ENCODE measurements around the gene ALOX15B. TPM values are rescaled to one million over a fixed set of nuclear protein-coding genes. Genes with fewer than 3 reads are reported as not detected.
A peak's percentile ranks its signal among the peaks of the same experiment; 100 is the strongest.

Gene ALOX15B
- total RNA-seq, 1 donor, result under 0.01 TPM

DNA sequence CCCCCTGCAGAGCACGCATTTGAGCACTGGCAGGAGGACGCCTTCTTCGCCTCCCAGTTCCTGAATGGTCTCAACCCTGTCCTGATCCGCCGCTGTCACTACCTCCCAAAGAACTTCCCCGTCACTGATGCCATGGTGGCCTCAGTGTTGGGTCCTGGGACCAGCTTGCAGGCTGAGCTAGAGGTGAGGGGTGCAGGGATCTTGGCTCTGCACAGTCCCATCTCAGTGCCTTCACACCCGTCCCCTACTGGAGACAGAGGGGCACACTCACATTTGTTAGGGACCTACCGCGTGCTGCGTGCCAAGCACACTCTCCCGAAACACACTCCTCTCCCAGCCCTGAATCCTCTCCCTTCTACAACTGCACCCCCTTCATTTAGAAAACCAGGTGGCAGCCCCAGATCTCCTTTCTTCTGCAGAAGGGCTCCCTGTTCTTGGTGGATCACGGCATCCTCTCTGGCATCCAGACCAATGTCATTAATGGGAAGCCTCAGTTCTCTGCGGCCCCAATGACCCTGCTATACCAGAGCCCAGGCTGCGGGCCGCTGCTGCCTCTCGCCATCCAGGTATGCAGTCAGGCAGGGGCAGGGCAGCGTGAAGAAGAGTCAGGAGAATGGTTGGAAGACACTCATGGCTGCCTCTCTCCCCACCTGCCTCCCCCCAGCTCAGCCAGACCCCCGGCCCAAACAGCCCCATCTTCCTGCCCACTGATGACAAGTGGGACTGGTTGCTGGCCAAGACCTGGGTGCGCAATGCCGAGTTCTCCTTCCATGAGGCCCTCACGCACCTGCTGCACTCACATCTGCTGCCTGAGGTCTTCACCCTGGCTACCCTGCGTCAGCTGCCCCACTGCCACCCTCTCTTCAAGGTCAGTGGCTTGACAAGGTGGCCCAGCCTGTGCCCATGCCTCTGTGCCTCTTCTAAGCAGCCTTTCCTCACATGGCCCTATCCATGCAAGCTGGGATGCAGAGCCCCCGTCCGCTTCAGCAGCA, 6.3 kb downstream of the ALOX15B start:
- H2AFZ ChIP-seq (ENCODE audit: low read length), result no peak overlapping the region
- H3K79me2 ChIP-seq (ENCODE audit: insufficient read depth, low read length), result no peaks in the 10 kb centered on the region
- peaks cover 12% of the 10 kb centered on the region for H3K4me1 ChIP-seq (ENCODE audit: insufficient read depth, low read length)

DNA sequence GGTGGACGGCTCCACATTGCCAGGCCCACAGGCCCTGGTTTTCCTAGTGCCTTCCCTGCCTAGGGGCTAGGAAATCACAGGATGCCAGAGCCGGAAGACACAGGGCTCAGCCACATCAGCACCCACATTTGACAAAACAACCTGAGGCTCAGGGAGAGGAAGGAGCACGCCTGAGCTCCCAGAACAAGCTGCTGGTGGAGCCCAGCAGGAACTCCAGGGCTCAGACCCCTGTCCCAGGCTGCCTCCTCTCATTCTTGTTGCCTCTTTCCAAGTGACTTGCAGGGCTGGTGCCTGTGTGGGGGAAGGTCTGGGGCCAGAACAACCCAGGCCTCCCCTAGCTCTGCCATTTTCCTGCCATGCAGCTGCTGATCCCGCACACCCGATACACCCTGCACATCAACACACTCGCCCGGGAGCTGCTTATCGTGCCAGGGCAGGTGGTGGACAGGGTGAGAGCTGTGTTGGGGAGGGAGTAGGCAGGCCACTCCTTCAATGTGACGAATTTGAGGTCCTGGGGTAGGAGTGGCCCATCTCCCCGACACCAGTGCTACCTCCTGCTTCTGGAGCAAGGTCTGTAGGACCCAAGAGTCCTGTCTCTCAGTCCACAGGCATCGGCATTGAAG, 7.6 kb downstream of the ALOX15B start:
- no peak overlapping the region for H3K4me2 ChIP-seq (ENCODE audit: insufficient read depth, low read length)
- TF ChIP-seq, protein P1, sequence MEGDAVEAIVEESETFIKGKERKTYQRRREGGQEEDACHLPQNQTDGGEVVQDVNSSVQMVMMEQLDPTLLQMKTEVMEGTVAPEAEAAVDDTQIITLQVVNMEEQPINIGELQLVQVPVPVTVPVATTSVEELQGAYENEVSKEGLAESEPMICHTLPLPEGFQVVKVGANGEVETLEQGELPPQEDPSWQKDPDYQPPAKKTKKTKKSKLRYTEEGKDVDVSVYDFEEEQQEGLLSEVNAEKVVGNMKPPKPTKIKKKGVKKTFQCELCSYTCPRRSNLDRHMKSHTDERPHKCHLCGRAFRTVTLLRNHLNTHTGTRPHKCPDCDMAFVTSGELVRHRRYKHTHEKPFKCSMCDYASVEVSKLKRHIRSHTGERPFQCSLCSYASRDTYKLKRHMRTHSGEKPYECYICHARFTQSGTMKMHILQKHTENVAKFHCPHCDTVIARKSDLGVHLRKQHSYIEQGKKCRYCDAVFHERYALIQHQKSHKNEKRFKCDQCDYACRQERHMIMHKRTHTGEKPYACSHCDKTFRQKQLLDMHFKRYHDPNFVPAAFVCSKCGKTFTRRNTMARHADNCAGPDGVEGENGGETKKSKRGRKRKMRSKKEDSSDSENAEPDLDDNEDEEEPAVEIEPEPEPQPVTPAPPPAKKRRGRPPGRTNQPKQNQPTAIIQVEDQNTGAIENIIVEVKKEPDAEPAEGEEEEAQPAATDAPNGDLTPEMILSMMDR (IDR thresholded peaks at IDR 0.05; ENCODE audit: extremely low read depth, low read depth, low read length), result no peak
- no peak overlapping the region for H2AFZ ChIP-seq (ENCODE audit: low read length)
- no peak overlapping the region for H3K27ac ChIP-seq (ENCODE audit: low read depth, low read length)
- H3K9me3 ChIP-seq (ENCODE audit: low read depth, low read length), result no peaks in the 10 kb centered on the region
- no peaks in the 10 kb centered on the region for H4K20me1 ChIP-seq (ENCODE audit: insufficient read depth, low read length)
- peaks cover 15% of the 10 kb centered on the region for H3K27me3 ChIP-seq (ENCODE audit: insufficient read depth, low read length)
- peak; percentile 81 for DNase-seq (ENCODE audit: insufficient read length, low spot score, missing footprints)
- no peaks in the 10 kb centered on the region for H3K79me2 ChIP-seq (ENCODE audit: insufficient read depth, low read length)
- no peak overlapping the region for H3K4me3 ChIP-seq (ENCODE audit: insufficient read depth, low read length)
- H3K4me1 ChIP-seq (ENCODE audit: insufficient read depth, low read length), result peaks cover 2% of the 10 kb centered on the region
- no peaks in the 10 kb centered on the region for H3K36me3 ChIP-seq (ENCODE audit: insufficient read depth, low read length)

More for the DNA sequence above, 6.3 kb downstream of the ALOX15B start:
- no peaks in the 10 kb centered on the region for H4K20me1 ChIP-seq (ENCODE audit: insufficient read depth, low read length)
- H3K9me3 ChIP-seq (ENCODE audit: low read depth, low read length), result no peaks in the 10 kb centered on the region
- TF ChIP-seq, protein P1 (IDR thresholded peaks at IDR 0.05; ENCODE audit: extremely low read depth, low read depth, low read length), result no peak
- peak; percentile 47 for DNase-seq (ENCODE audit: insufficient read length, low spot score, missing footprints)
- no peak overlapping the region for H3K27ac ChIP-seq (ENCODE audit: low read depth, low read length)
- H3K36me3 ChIP-seq (ENCODE audit: insufficient read depth, low read length), result no peaks in the 10 kb centered on the region
- H3K4me3 ChIP-seq (ENCODE audit: insufficient read depth, low read length), result no peak overlapping the region
- peaks cover 10% of the 10 kb centered on the region for H3K27me3 ChIP-seq (ENCODE audit: insufficient read depth, low read length)
- H3K4me2 ChIP-seq (ENCODE audit: insufficient read depth, low read length), result no peak overlapping the region

DNA sequence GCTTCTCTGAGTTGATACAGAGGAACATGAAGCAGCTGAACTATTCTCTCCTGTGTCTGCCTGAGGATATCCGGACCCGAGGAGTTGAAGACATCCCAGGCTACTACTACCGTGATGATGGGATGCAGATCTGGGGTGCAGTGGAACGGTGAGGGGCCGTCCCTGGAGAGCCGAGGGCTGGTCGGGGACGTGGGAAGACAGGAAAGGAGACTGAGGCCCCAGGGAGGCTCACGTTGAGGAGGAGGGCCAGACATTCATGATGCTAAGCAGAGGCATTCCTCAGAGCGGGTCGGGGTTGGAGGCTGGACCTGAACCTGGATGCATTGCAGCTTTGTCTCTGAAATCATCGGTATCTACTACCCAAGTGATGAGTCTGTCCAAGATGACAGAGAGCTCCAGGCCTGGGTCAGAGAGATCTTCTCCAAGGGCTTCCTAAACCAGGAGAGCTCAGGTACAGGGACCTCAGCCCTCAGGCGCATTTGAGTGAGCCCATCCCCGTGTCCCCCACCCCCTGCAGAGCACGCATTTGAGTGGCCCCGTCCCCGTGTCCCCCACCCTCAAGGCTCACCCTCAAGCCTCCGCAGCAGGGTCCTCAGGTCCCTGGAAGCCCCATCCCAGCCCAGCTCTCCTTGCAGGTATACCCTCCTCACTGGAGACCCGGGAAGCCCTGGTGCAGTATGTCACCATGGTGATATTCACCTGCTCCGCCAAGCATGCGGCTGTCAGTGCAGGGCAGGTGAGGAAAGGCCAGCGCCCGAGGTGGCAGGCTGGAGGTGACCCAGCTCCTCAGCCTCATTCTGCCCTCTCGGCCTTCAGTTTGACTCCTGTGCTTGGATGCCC, 8.3 kb downstream of the ALOX15B start:
- Histone ChIP-seq H3K79me2 (ENCODE audit: insufficient read depth, low read length) (no peaks in the 10 kb centered on the region), H3K27me3 (ENCODE audit: insufficient read depth, low read length) (peaks cover 22% of the 10 kb centered on the region), H3K36me3 (ENCODE audit: insufficient read depth, low read length) (no peaks in the 10 kb centered on the region), H2AFZ (ENCODE audit: low read length) (no peak overlapping the region), H3K9me3 (ENCODE audit: low read depth, low read length) (no peaks in the 10 kb centered on the region), H3K27ac (ENCODE audit: low read depth, low read length) (no peak overlapping the region), H3K4me1 (ENCODE audit: insufficient read depth, low read length) (no peaks in the 10 kb centered on the region), H3K4me3 (ENCODE audit: insufficient read depth, low read length) (no peak overlapping the region), H4K20me1 (ENCODE audit: insufficient read depth, low read length) (no peaks in the 10 kb centered on the region), H3K4me2 (ENCODE audit: insufficient read depth, low read length) (no peak overlapping the region)
- DNase-seq (ENCODE audit: insufficient read length, low spot score, missing footprints), result peak; percentile 49
- TF ChIP-seq, protein P1 (IDR thresholded peaks at IDR 0.05; ENCODE audit: extremely low read depth, low read depth, low read length), result no peak

All from osteoblast (primary cell).